Activated CD8-positive, alpha-beta memory T cell treated with anti-CD3 and anti-CD28 coated beads for 1 hour (primary cell): ENCODE measurements around the gene SLITRK3.
"Not testable (repeated sequence)": the region's sequence is repeated elsewhere in the genome, so short reads cannot be mapped to it uniquely, and the experiment has no call there.

Source experiments
- DNase-seq, 2 donors: peaks; one replicate each; pipeline ENCODE4 v3.0.0-alpha.2; 2020; ENCODE audit warnings: low read depth in 1 of 2; ENCODE audit errors: extremely low read depth in 1 of 2

Gene SLITRK3

DNA sequence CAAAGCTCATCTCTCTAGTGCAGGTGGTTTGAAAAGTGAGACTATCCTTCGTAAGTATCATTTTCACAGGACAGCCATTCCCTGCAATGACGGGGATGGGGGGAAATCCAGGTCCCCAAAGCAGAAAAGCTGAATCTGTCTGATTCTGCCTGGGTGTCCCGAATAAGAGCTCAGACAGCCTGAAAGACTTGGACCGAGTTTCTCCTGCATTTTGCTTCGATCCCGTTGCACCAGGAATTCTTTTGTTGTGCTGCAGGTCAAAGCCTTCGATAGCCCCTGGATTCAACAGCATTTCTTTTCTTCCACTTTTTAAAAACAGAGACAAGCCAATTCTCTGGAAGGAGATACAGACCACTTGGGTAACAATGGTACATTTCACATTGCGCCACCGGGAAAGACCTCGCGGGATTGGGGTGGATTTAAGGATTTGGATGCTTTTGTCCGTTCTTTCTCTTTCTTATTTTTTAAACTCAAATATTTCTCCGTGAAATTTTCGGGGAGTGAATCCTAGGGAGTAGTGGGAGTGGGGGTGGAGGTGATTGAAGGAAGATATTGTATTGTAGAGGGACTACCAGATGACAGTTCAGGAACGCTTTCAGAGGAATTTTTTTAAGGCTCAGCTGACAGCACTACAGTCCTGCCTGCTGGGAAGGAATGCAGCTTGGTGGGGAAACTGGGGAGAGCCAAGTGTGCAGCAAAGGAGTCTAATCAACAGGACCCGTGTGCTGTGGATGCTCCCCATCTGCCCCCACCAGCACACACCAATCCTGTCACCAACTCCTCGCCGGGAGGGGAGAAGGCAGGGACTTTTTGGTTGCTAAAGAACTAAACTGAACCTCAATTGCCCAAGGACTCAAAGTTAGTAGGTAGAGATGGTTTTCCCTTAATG lies 2.6 kb downstream of the SLITRK3 start:
- no peak for DNase-seq

GRCh38 chr3:165192610-165193192 lies 3.5 kb downstream of the SLITRK3 start:
- no peak for DNase-seq

- no peak for DNase-seq
Observed at GRCh38 chr3:165191491-165191890, 4.7 kb downstream of the SLITRK3 start.

- no peak for DNase-seq
Observed at GRCh38 chr3:165188452-165188851, 7.7 kb downstream of the SLITRK3 start.

DNA sequence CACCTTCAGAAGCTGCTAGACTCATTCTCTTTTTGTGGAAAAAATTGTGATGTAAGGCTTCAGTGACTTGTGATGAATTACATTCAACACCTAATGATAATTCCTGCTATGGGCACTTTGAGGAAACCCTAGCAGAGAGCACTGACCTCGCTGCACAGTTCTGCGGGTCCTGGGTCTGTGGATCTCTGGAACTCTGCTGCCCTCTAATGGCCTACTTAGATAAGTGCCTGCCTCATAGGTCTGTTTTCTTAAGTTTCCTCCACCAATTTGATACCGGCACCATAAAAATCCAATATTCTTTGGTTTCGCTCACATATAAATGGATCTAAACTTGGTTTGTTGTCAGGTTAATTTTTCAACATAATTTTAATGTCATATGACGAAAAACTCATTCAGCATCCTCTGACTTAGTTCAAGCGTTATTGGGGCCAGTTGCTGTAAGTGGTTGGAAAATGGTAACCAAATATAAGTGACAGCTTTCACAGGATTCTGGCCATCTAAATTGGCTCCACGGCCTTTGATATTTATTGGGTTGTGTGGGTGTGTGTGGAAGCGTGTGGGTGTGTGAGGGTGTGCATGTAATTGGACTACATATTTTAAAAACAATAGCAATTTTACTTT lies 10.4 kb downstream of the SLITRK3 start:
- no peak for DNase-seq

- DNase-seq = no peak
Observed at GRCh38 chr3:165181556-165181955, 14.6 kb downstream of the SLITRK3 start.

GRCh38 chr3:165170236-165170635 lies 25.9 kb downstream of the SLITRK3 start:
- DNase-seq = no peak

GRCh38 chr3:165169368-165169767 lies 26.8 kb downstream of the SLITRK3 start:
- no peak for DNase-seq

- no peak for DNase-seq
Observed at GRCh38 chr3:165162883-165163282, 33.3 kb downstream of the SLITRK3 start.

GRCh38 chr3:165159760-165160421 lies 36.3 kb downstream of the SLITRK3 start:
- DNase-seq = no peak

DNA sequence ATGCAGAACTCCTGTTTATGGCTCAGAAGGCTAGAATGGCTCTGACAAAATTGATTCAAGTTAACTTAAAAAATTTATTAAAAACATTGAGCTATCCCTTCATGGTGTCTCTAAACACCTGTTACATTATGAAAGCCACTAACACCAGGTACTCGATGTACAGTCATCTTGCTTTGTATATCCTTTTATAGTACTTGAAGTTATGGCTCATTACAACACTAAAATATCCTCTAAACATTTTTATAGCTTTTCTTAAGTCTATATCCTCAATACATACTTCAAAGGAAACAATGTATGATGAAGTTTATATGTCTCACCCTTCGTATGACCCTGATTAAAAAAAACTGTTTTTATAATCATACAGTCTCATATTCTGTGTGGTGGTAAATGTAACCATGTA lies 38.2 kb downstream of the SLITRK3 start:
- DNase-seq = no peak

DNA sequence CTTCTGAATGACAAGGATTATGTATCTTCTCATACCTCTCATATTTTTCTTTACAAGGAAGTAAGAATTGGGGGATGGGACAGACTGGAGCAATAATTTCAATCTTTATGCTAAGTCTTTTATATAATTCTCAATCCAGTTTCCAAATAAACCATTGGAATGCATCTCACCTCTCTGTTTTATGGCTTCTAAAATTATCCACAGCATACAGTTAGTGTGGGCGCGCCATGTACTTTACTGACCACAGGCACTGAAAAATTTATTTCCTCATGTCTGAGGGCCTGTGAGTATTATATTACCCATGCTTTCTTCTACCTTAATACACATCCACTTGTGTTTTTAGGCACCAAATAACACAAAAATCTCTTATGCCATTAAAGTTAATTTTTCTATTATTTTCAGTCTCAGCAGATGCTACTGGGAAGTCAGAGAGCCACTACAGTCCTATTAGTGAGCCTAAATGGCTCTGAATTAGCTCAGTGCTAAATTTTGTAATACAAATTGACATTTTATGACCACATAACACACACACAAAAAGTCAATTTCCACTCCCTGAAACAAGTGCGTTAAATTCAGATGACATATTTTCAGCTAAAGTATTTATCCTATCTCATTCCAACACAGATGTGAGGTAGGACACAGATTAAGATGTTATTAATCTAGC lies 39.3 kb downstream of the SLITRK3 start:
- no peak for DNase-seq

DNA sequence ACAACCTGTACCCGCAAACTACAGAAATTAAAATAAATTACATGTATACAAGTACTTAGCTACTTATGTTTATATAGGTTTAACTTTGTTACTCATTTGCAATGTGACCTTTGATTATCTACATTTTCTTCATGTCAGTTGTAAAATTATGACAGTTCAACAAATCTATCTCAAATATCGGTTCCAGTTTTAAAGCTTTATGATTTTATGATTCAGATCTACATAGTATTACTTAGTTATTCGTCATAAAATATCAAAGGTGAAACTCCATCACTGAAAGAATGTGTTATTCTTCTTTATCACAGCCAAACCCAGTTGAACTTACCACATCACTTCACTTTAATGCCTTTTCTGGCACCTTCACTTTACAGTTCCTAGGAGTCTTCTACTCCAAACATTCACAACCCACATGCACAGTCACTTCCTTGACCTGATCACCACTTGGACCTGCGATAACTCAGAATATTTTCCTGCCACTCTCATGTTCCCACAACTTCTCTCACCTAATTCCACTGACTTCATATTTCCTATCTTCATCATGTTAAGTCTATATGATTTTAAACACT lies 47.2 kb downstream of the SLITRK3 start:
- DNase-seq = no peak

DNA sequence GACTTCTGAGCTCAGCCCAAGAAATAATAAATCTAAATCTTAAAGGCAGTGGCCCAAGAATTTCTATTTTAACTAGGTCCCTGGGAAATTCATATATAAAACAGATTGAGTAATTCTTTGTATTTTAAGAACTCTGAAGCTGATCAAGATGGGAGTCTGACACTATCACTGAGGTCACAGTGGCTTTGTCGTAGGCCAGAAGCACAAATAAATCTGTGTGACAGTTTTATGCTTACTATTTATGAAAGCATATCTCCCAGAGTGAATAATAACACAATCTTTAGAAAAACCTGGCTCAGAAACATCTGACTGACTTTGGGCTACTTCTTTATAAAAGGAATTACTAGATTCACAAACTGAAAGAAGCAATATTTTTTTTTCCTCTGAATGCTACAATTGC lies 51.9 kb downstream of the SLITRK3 start:
- DNase-seq = no peak

GRCh38 chr3:165139918-165140317 lies 56.3 kb downstream of the SLITRK3 start:
- DNase-seq = not testable (repeated sequence)
